ENCODE measurements around the gene PUM1. TPM values are rescaled to one million over a fixed set of nuclear protein-coding genes. Genes with fewer than 3 reads are reported as not detected.

The PUM1 gene
- total and polyA plus RNA-seq, 4 donors: 24.7 to 125 (median 66.9) TPM

DNA sequence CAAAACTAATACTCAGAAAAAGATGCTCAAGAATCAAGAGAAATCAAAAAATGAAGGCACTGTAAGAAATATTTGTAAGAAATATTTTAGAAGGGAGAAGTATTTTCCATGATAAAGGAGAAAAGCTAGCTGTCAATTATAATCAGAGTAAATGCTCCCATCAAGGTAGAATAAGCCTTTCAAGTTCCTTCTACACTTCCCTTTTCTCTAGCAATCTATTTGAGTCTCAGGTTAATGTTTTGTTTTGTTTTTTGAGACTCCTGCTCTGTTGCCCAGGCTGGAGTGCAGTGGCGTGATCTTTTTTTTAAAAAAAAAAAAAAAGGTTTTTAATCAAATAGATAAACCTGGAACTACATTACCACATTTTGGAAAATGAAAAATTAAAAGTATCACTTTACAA is 33.3 kb downstream of the PUM1 start:
- TF ChIP-seq, protein P1, sequence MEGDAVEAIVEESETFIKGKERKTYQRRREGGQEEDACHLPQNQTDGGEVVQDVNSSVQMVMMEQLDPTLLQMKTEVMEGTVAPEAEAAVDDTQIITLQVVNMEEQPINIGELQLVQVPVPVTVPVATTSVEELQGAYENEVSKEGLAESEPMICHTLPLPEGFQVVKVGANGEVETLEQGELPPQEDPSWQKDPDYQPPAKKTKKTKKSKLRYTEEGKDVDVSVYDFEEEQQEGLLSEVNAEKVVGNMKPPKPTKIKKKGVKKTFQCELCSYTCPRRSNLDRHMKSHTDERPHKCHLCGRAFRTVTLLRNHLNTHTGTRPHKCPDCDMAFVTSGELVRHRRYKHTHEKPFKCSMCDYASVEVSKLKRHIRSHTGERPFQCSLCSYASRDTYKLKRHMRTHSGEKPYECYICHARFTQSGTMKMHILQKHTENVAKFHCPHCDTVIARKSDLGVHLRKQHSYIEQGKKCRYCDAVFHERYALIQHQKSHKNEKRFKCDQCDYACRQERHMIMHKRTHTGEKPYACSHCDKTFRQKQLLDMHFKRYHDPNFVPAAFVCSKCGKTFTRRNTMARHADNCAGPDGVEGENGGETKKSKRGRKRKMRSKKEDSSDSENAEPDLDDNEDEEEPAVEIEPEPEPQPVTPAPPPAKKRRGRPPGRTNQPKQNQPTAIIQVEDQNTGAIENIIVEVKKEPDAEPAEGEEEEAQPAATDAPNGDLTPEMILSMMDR (IDR thresholded peaks at IDR 0.05; ENCODE audit: control extremely low read depth, extremely low read depth): no peak
- peaks cover 0 to 36% (median 7%) of the 10 kb centered on the region in 5 donors for H3K4me1 ChIP-seq (ENCODE audit: control insufficient read depth in 5 of 5, insufficient read depth in 5 of 5, low read length in 5 of 5)
- H3K36me3 ChIP-seq (ENCODE audit: control insufficient read depth in 4 of 4, insufficient read depth in 4 of 4, low read length in 4 of 4): peaks cover 0 to 10% (median under 1%) of the 10 kb centered on the region in 4 donors
- ATAC-seq (ENCODE audit: insufficient read depth, low FRiP score): no peak
- no peak overlapping the region for H3K4me3 ChIP-seq
- no peaks in the 10 kb centered on the region for H3K27me3 ChIP-seq (ENCODE audit: control insufficient read depth in 3 of 3, insufficient read depth in 3 of 3, low read length in 2 of 3)
- H3K9me3 ChIP-seq (ENCODE audit: control insufficient read depth in 4 of 4, insufficient read depth in 3 of 4, low read length in 3 of 4): no peaks in the 10 kb centered on the region
- 93 to 100% methylated on average over 1 of the region's 1 CpG for WGBS, 2 donors
- no peak overlapping the region for H3K27ac ChIP-seq (ENCODE audit: low read depth in 1 of 2, low read length in 1 of 2)
- H3K9ac ChIP-seq (ENCODE audit: insufficient read depth in 1 of 2, low read length in 2 of 2): no peak overlapping the region
- DNase-seq: no peak

DNA sequence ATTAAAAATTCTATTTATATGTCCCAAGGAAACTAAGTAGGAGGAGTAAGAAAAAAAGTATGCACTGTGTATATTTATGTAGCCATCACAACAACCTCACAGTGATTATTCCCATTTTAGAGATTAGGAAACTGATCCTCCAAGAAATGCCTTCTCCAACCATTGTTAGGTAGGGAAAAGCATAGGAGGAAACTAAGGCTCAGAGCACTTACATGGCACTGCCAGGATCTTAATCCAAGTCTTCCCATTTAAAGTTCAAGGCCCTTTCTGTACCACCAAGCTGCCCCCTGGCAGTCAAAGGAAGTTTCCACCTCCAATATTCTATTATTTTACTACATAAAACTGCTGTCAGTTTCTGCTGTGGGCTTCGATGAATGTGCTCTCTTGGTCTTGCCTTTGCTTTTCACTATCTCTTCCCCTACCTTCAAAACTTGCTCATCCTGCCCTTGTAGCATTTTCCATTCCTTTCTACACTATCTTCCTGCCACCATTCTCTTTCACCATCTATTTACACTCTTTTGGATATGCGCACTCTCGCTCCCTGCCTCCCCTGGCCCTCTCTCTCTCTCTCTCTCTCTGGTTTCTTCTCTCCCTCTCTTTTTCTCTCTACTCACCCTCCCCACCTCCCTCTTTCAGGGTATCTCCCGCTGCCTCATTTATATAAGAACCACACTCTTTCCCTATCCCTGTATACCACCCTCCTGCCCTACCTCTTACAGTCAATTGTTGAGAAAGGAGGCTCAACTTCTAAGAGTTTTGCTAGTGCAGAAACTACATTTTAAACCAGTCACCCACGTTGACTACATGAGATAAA is 34.0 kb downstream of the PUM1 start:
- Histone ChIP-seq H3K27me3 (ENCODE audit: control insufficient read depth in 3 of 3, insufficient read depth in 3 of 3, low read length in 2 of 3) (no peaks in the 10 kb centered on the region), H3K9ac (ENCODE audit: insufficient read depth in 1 of 2, low read length in 2 of 2) (no peak overlapping the region), H3K36me3 (ENCODE audit: control insufficient read depth in 4 of 4, insufficient read depth in 4 of 4, low read length in 4 of 4) (peaks cover 0 to 11% (median under 1%) of the 10 kb centered on the region in 4 donors), H3K9me3 (ENCODE audit: control insufficient read depth in 4 of 4, insufficient read depth in 3 of 4, low read length in 3 of 4) (no peaks in the 10 kb centered on the region), H3K27ac (ENCODE audit: low read depth in 1 of 2, low read length in 1 of 2) (no peak overlapping the region), H3K4me1 (ENCODE audit: control insufficient read depth in 5 of 5, insufficient read depth in 5 of 5, low read length in 5 of 5) (peaks cover 0 to 36% (median 7%) of the 10 kb centered on the region in 5 donors), H3K4me3 (no peak overlapping the region)
- DNase-seq (no peak), ATAC-seq (ENCODE audit: insufficient read depth, low FRiP score) (no peak)
- TF ChIP-seq, protein P1 (IDR thresholded peaks at IDR 0.05; ENCODE audit: control extremely low read depth, extremely low read depth): no peak
- 86 to 91% methylated on average over 5 of the region's 5 CpGs for WGBS, 2 donors

DNA sequence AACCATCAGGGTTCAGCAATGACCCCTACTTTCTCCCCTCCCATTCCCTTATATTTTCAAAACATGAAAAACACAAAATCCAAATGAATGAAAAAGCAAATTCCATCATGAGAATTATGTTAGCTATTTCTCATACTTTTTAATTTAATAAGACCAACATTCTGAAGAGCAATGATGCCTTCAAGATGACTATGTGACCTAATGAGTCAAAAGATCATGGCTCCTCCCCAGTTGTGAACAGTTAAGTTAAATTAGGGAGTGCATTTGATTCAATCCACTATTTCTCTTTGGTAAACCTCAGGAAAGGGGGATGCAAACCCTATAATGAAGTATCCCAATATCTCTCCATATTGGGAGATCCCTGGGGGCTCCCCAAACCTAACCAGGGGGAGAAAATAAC is 36.5 kb downstream of the PUM1 start:
- Histone ChIP-seq H3K9ac (ENCODE audit: insufficient read depth in 1 of 2, low read length in 2 of 2) (no peak overlapping the region), H3K9me3 (ENCODE audit: control insufficient read depth in 4 of 4, insufficient read depth in 3 of 4, low read length in 3 of 4) (no peaks in the 10 kb centered on the region), H3K36me3 (ENCODE audit: control insufficient read depth in 4 of 4, insufficient read depth in 4 of 4, low read length in 4 of 4) (peaks cover 0 to 10% (median under 1%) of the 10 kb centered on the region in 4 donors), H3K4me1 (ENCODE audit: control insufficient read depth in 5 of 5, insufficient read depth in 5 of 5, low read length in 5 of 5) (peaks cover 0 to 39% (median 6%) of the 10 kb centered on the region in 5 donors), H3K4me3 (no peak overlapping the region), H3K27ac (ENCODE audit: low read depth in 1 of 2, low read length in 1 of 2) (no peak overlapping the region), H3K27me3 (ENCODE audit: control insufficient read depth in 3 of 3, insufficient read depth in 3 of 3, low read length in 2 of 3) (no peaks in the 10 kb centered on the region)
- no peak for DNase-seq
- no peak for ATAC-seq (ENCODE audit: insufficient read depth, low FRiP score)
- TF ChIP-seq, protein P1 (IDR thresholded peaks at IDR 0.05; ENCODE audit: control extremely low read depth, extremely low read depth): no peak

All from lung (tissue), 12 donors.